Mesenchymal stem cell (in vitro differentiated cells and primary cell): ENCODE measurements around the gene CFHR1.
"Not testable (repeated sequence)": the region's sequence is repeated elsewhere in the genome, so short reads cannot be mapped to it uniquely, and the experiment has no call there.

Source experiments
- DNase-seq: peaks from one replicate; pipeline ENCODE4 v3.0.0-alpha.2; 2013
- H2AFZ ChIP-seq: one replicate; pipeline ENCODE4 v1.6.1; 2013; ENCODE audit warnings: low read depth, mild to moderate bottlenecking, control low read depth, inconsistent platforms, low read length, moderate library complexity
- H2AK5ac ChIP-seq: 2 replicates; pipeline ENCODE4 v1.6.1; 2013; ENCODE audit warnings: low read length, moderate library complexity, mild to moderate bottlenecking, inconsistent platforms; ENCODE audit not compliant: severe bottlenecking
- H2BK120ac ChIP-seq: one replicate; pipeline ENCODE4 v1.6.1; 2013; ENCODE audit warnings: low read depth, mild to moderate bottlenecking, inconsistent platforms, low read length, moderate library complexity
- H2BK12ac ChIP-seq, 2 experiments: one replicate each; pipeline ENCODE4 v1.6.1; 2013; ENCODE audit warnings: inconsistent platforms in 2 of 2, low read length in 2 of 2, mild to moderate bottlenecking in 2 of 2, moderate library complexity in 2 of 2, control low read depth in 1 of 2
- H2BK15ac ChIP-seq: one replicate; pipeline ENCODE4 v1.6.1; 2013; ENCODE audit warnings: mild to moderate bottlenecking, low read depth, inconsistent platforms; ENCODE audit not compliant: poor library complexity, severe bottlenecking
- H2BK5ac ChIP-seq: 2 replicates; pipeline ENCODE4 v1.6.1; 2013; ENCODE audit warnings: low read depth, mild to moderate bottlenecking, low read length, control low read depth, inconsistent platforms; ENCODE audit not compliant: poor library complexity, severe bottlenecking
- H3K14ac ChIP-seq, 2 experiments: one replicate each; pipeline ENCODE4 v1.6.1; 2013; ENCODE audit warnings: inconsistent platforms in 2 of 2, low read length in 2 of 2, control low read depth in 1 of 2, mild to moderate bottlenecking in 1 of 2, moderate library complexity in 1 of 2
- H3K18ac ChIP-seq, 2 experiments: one replicate each; pipeline ENCODE4 v1.6.1; 2013; ENCODE audit warnings: inconsistent platforms in 2 of 2, low read length in 2 of 2, control low read depth in 1 of 2, low read depth in 1 of 2, mild to moderate bottlenecking in 1 of 2
- H3K23ac ChIP-seq, 2 experiments: one replicate each; pipeline ENCODE4 v1.6.1; 2013; ENCODE audit warnings: inconsistent platforms in 2 of 2, low read length in 2 of 2, mild to moderate bottlenecking in 2 of 2, moderate library complexity in 2 of 2, control low read depth in 1 of 2
- H3K27ac ChIP-seq: 2 replicates; pipeline ENCODE4 v1.5.1; 2013; ENCODE audit warnings: mild to moderate bottlenecking, moderate library complexity, low read length, control low read depth, inconsistent platforms; ENCODE audit not compliant: poor library complexity, severe bottlenecking
- H3K27me3 ChIP-seq, 2 experiments: 2 replicates each; pipeline versions ENCODE4 v1.6.1 to v1.7.0; 2013; ENCODE audit warnings: low read length in 2 of 2, mild to moderate bottlenecking in 2 of 2, moderate library complexity in 2 of 2, control low read depth in 1 of 2, inconsistent platforms in 1 of 2; ENCODE audit not compliant: control insufficient read depth in 1 of 2, insufficient read depth in 1 of 2
- H3K36me3 ChIP-seq, 2 experiments: 2 replicates each; pipeline versions ENCODE4 v1.6.1 to v1.7.0; 2013; ENCODE audit warnings: low read length in 2 of 2, control low read depth in 1 of 2, inconsistent platforms in 1 of 2, low read depth in 1 of 2, mild to moderate bottlenecking in 1 of 2; ENCODE audit not compliant: insufficient read depth in 2 of 2, control insufficient read depth in 1 of 2
- H3K4ac ChIP-seq, 2 experiments: one replicate each; pipeline ENCODE4 v1.6.1; 2013; ENCODE audit warnings: inconsistent platforms in 2 of 2, low read length in 2 of 2, mild to moderate bottlenecking in 2 of 2, moderate library complexity in 2 of 2, control low read depth in 1 of 2, low read depth in 1 of 2
- H3K4me1 ChIP-seq: 2 replicates; pipeline ENCODE4 v1.6.1; 2013; ENCODE audit warnings: low read depth, low read length, control low read depth; ENCODE audit not compliant: control insufficient read depth, insufficient read depth
- H3K4me2 ChIP-seq: 2 replicates; pipeline ENCODE4 v1.6.1; 2013; ENCODE audit warnings: low read length, mild to moderate bottlenecking, inconsistent platforms; ENCODE audit not compliant: poor library complexity, severe bottlenecking
- H3K4me3 ChIP-seq, 2 experiments: 2 replicates each; pipeline versions ENCODE4 v1.5.1 to v1.7.0; 2013; ENCODE audit warnings: low read length in 2 of 2, mild to moderate bottlenecking in 2 of 2, control low read depth in 1 of 2, low read depth in 1 of 2; ENCODE audit not compliant: insufficient read depth in 1 of 2
- H3K79me1 ChIP-seq: replicated peaks from 2 replicates; pipeline ENCODE4 v1.6.1; 2013; ENCODE audit warnings: mild to moderate bottlenecking, control low read depth, low read length, inconsistent platforms; ENCODE audit not compliant: poor library complexity, severe bottlenecking
- H3K9ac ChIP-seq: 2 replicates; pipeline ENCODE4 v1.7.0; 2013; ENCODE audit warnings: mild to moderate bottlenecking, low read length, moderate library complexity
- H3K9me3 ChIP-seq: 2 replicates; pipeline ENCODE4 v1.7.0; 2013; ENCODE audit warnings: mild to moderate bottlenecking, low read length; ENCODE audit not compliant: control insufficient read depth
- H4K8ac ChIP-seq: one replicate; pipeline ENCODE4 v1.6.1; 2013; ENCODE audit warnings: inconsistent platforms, mild to moderate bottlenecking, low read length, moderate library complexity
- H4K91ac ChIP-seq: one replicate; pipeline ENCODE4 v1.6.1; 2013; ENCODE audit warnings: mild to moderate bottlenecking, low read length, inconsistent platforms
- WGBS: methylation state at CpG from one replicate; pipeline ENCODE4 v1.1.7; 2013; ENCODE audit warnings: mixed read lengths; 5-methylcytosine and 5-hydroxymethylcytosine counted together

CFHR1 gene

DNA sequence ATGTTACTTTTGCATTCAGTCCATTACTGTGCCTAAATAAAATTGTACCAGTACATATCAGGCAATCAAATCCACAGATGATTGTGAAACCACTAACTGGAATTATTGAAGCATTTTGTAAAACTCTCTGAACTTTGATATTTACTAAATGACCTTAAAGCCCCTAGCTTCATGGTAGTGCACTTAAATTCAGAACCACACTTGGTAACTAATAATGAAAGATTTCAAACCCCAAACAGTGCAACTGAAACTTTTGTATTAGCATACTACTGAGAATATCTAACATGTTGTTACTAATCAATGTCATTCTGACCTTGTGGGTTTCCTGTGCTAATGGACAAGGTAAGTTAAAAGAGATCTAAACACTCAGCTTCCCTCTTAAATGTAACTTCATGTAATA is 44.9 kb upstream of the CFHR1 start, which contains the start of gene CFHR3:
Gene CFHR3 (plus strand): TSS at position 238 of the 400 bp plus-strand sequence. CDS start 47 bp downstream, at position 285.
- no peak within 1 kb of the TSS for H3K9ac ChIP-seq
- H3K4me3 ChIP-seq = no peak within 1 kb of the TSS
- H3K4me2 ChIP-seq = no peak within 1 kb of the TSS
- H3K79me1 ChIP-seq = no peaks in the 10 kb centered on the region
- H2BK120ac ChIP-seq = no peak within 1 kb of the TSS
- no peaks in the 10 kb centered on the region for H3K9me3 ChIP-seq
- H2AK5ac ChIP-seq = no peak within 1 kb of the TSS
- no peak within 1 kb of the TSS for H2BK5ac ChIP-seq
- H2BK12ac ChIP-seq = no peak within 1 kb of the TSS
- H3K4me1 ChIP-seq = no peaks in the 10 kb centered on the region
- H3K27me3 ChIP-seq = no peaks in the 10 kb centered on the region
- H3K23ac ChIP-seq = no peak within 1 kb of the TSS
- H4K8ac ChIP-seq = no peak within 1 kb of the TSS
- H2AFZ ChIP-seq = no peak within 1 kb of the TSS
- no peaks in the 10 kb centered on the region for H3K36me3 ChIP-seq
- no peak for DNase-seq
- no peak within 1 kb of the TSS for H3K27ac ChIP-seq
- H3K14ac ChIP-seq = no peak within 1 kb of the TSS
- no peak within 1 kb of the TSS for H2BK15ac ChIP-seq
- H3K4ac ChIP-seq = no peak within 1 kb of the TSS
- no peak within 1 kb of the TSS for H4K91ac ChIP-seq
- H3K18ac ChIP-seq = no peak within 1 kb of the TSS

DNA sequence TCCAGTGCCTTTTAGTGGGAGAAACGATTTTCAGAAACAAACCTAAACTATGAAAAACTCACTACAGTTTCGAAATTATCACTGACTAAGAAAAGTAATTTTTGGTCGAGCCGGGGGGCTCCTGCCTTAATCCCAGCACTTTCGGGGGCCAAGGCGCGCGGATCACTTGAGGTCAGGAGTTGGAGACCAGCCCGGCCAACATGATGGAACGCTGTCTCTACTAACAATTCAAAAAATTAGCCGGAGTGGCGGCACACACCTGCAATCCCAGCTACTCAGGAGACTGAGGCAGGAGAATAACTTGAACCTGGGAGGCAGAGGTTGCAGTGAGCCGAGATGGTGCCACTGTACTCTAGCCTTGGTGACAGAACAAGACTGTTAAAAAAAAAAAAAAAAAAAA is 41.9 kb upstream of the CFHR1 start:
- no peak overlapping the region for H2BK15ac ChIP-seq
- no peaks in the 10 kb centered on the region for H3K9me3 ChIP-seq
- no peaks in the 10 kb centered on the region for H3K4me1 ChIP-seq
- no peak overlapping the region for H2BK5ac ChIP-seq
- H3K36me3 ChIP-seq = no peaks in the 10 kb centered on the region
- H4K8ac ChIP-seq = no peak overlapping the region
- no peaks in the 10 kb centered on the region for H3K27me3 ChIP-seq
- H3K4ac ChIP-seq = no peak overlapping the region
- no peaks in the 10 kb centered on the region for H3K79me1 ChIP-seq
- DNase-seq = no peak
- no peak overlapping the region for H2AK5ac ChIP-seq
- H2BK12ac ChIP-seq = no peak overlapping the region
- WGBS = 90% methylated on average over 11 of the region's 13 CpGs
- no peak overlapping the region for H3K18ac ChIP-seq
- no peak overlapping the region for H3K14ac ChIP-seq
- H3K4me2 ChIP-seq = no peak overlapping the region
- H2BK120ac ChIP-seq = no peak overlapping the region
- no peak overlapping the region for H3K27ac ChIP-seq
- H3K23ac ChIP-seq = no peak overlapping the region
- H2AFZ ChIP-seq = no peak overlapping the region
- H4K91ac ChIP-seq = no peak overlapping the region
- no peak overlapping the region for H3K4me3 ChIP-seq
- no peak overlapping the region for H3K9ac ChIP-seq

- Histone ChIP-seq H3K4me2 (no peak overlapping the region), H2BK120ac (no peak overlapping the region), H4K91ac (no peak overlapping the region), H2BK12ac (no peak overlapping the region), H3K27ac (no peak overlapping the region), H3K4me3 (no peak overlapping the region), H3K4me1 (no peaks in the 10 kb centered on the region), H2BK15ac (no peak overlapping the region), H2BK5ac (no peak overlapping the region), H2AFZ (no peak overlapping the region), H3K9ac (no peak overlapping the region), H3K9me3 (no peaks in the 10 kb centered on the region), H3K18ac (no peak overlapping the region), H2AK5ac (no peak overlapping the region), H3K27me3 (no peaks in the 10 kb centered on the region), H3K4ac (no peak overlapping the region), H4K8ac (no peak overlapping the region), H3K79me1 (no peaks in the 10 kb centered on the region), H3K36me3 (no peaks in the 10 kb centered on the region), H3K14ac (no peak overlapping the region), H3K23ac (no peak overlapping the region)
- no peak for DNase-seq
- WGBS = no CpG with 5 or more reads among the region's 1 CpG
Measured at GRCh38 chr1:196779093-196779492, 40.4 kb upstream of the CFHR1 start.

DNA sequence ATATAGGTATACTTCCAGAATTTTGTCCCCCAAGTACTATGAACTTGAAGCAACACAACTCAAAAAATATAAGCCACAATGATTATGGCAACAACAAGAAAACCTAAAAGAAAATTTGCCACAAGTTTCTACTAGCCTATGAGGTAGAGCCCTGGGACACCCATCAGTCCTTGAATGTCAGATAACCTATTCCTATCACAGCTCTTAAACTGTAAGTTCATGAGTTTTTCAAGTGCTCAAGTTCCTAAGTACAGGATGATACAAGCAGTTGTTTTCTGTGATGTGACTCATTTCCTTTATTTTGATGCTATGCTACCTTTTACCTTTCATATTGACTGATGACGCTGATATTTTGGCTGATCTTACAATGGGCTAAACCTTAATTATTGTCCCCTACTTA is 28.3 kb upstream of the CFHR1 start:
- H2BK5ac ChIP-seq, H3K14ac ChIP-seq, H2BK12ac ChIP-seq, H3K18ac ChIP-seq, H3K27me3 ChIP-seq, H2BK15ac ChIP-seq, H3K9me3 ChIP-seq, DNase-seq, H2BK120ac ChIP-seq, H3K36me3 ChIP-seq, H2AK5ac ChIP-seq, H3K23ac ChIP-seq, H3K4me2 ChIP-seq, H3K79me1 ChIP-seq, H3K9ac ChIP-seq, H4K8ac ChIP-seq, H3K4me1 ChIP-seq, H4K91ac ChIP-seq, H3K27ac ChIP-seq, H2AFZ ChIP-seq, H3K4me3 ChIP-seq, H3K4ac ChIP-seq: not testable (repeated sequence)
- WGBS = no CpG with 5 or more reads among the region's 1 CpG
